Spinal cord (tissue), 10 donors: ENCODE results near the gene PAPSS2. TPM values are rescaled to one million over a fixed set of nuclear protein-coding genes. Genes with fewer than 3 reads are reported as not detected.

Source experiments
- DNase-seq, 6 donors: peaks; one replicate each; pipeline versions ENCODE4 v3.0.0 to v3.0.0-alpha.2; 2013 to 2015; ENCODE audit warnings: low spot score in 6 of 6, low read depth in 4 of 6
- H3K27ac ChIP-seq: one replicate; pipeline ENCODE4 v1.5.1; 2013; ENCODE audit warnings: low read depth, low read length, control low read depth
- H3K27me3 ChIP-seq: one replicate; pipeline ENCODE4 v1.6.1; 2013; ENCODE audit warnings: low read length; ENCODE audit not compliant: control insufficient read depth, insufficient read depth
- H3K36me3 ChIP-seq: one replicate; pipeline ENCODE4 v1.6.1; 2013; ENCODE audit warnings: low read length; ENCODE audit not compliant: control insufficient read depth, insufficient read depth
- H3K4me1 ChIP-seq: one replicate; pipeline ENCODE4 v1.6.1; 2013; ENCODE audit warnings: low read length; ENCODE audit not compliant: control insufficient read depth, insufficient read depth
- H3K4me3 ChIP-seq: one replicate; pipeline ENCODE4 v1.5.1; 2013; ENCODE audit warnings: low read depth, low read length, control low read depth
- H3K9me3 ChIP-seq: one replicate; pipeline ENCODE4 v1.6.1; 2013; ENCODE audit warnings: low read length; ENCODE audit not compliant: control insufficient read depth, insufficient read depth
- WGBS: methylation state at CpG from one replicate; pipeline ENCODE4 v1.1.5; 2013; ENCODE audit warnings: missing lambda C conversion rate; ENCODE audit not compliant: insufficient coverage; 5-methylcytosine and 5-hydroxymethylcytosine counted together
- polyA plus RNA-seq, 2 donors: library from polyadenylated mRNA; unstranded; fragments of 120-200 nt; gene quantifications; one replicate each; pipeline ENCODE4 v1.2.1, GENCODE V29; 2013; ENCODE audit not compliant: insufficient read length in 2 of 2
- total RNA-seq, 2 donors: library from RNA; depleted of rRNA in 1 of 2; stranded (reverse); fragments of 120-200 nt in 1 of 2; fragments of >200 nt in 1 of 2; gene quantifications; one replicate each; pipeline versions ENCODE4 v1.2.3 to v1.2.4, GENCODE V29; 2013 to 2014
- donor health status: healthy.

Gene PAPSS2
- total and polyA plus RNA-seq, 4 donors = 8.8 to 13.4 (median 11.2) TPM

DNA sequence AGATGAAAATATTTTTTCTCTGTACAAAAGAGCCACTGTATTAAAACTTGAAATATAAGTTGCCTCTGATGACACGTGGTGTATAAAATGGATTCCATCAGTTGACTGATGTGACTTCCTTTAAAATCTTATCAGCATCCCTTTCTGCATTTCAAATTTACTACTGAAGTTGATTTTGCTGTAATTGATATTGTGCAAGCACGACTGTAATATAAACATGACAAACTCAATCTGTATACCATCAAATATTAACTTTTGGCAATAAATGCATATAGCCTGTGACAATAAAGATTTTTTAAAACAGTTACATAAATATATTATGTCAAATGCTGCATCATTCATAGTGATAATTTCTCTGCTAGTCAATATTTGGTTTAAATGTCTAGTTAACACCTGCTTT is 7.8 kb downstream of the PAPSS2 start:
- Histone ChIP-seq H3K36me3 (no peaks in the 10 kb centered on the region), H3K27me3 (no peaks in the 10 kb centered on the region), H3K27ac (no peak overlapping the region), H3K4me3 (no peak overlapping the region), H3K9me3 (no peaks in the 10 kb centered on the region), H3K4me1 (no peaks in the 10 kb centered on the region)
- no peak for DNase-seq
- no CpG with 5 or more reads among the region's 2 CpGs for WGBS

- Histone ChIP-seq H3K4me3 (no peak overlapping the region), H3K4me1 (no peaks in the 10 kb centered on the region), H3K27me3 (no peaks in the 10 kb centered on the region), H3K27ac (no peak overlapping the region), H3K9me3 (no peaks in the 10 kb centered on the region), H3K36me3 (no peaks in the 10 kb centered on the region)
- DNase-seq = no peak
- 78% methylated on average over 5 of the region's 5 CpGs for WGBS
Observed at GRCh38 chr10:87668324-87669074, 8.8 kb downstream of the PAPSS2 start.

GRCh38 chr10:87669752-87670151 is 10.1 kb downstream of the PAPSS2 start:
- H3K27ac ChIP-seq = no peak overlapping the region

DNA sequence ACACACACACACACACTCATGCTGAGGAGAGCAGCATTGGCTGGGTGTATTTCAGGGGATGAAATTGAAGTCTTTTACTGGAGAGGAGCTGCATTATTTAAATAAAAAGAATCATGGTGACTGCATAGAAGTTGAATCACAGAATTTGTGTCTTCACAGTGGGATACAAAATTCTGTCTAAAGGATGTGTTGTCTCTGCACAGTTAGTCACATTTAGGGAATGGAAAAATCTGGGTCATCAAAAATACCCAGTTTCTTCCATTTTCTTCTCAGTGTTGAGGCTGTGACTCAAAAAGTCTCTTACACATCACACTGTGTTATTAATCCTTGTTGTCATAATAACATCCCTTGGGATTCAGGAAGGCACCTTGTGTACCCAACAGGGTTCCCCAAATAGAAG is 10.9 kb downstream of the PAPSS2 start:
- Histone ChIP-seq H3K27me3 (no peaks in the 10 kb centered on the region), H3K4me1 (no peaks in the 10 kb centered on the region), H3K36me3 (no peaks in the 10 kb centered on the region), H3K4me3 (no peak overlapping the region), H3K9me3 (no peaks in the 10 kb centered on the region), H3K27ac (no peak overlapping the region)
- DNase-seq = no peak

More at GRCh38 chr10:87669752-87670151, 10.1 kb downstream of the PAPSS2 start:
- Histone ChIP-seq H3K36me3 (no peaks in the 10 kb centered on the region), H3K9me3 (no peaks in the 10 kb centered on the region), H3K27me3 (no peaks in the 10 kb centered on the region), H3K4me3 (no peak overlapping the region), H3K4me1 (no peaks in the 10 kb centered on the region)
- peak in 1 of 6 donors; percentile 77 for DNase-seq
- WGBS = no CpG with 5 or more reads among the region's 1 CpG

GRCh38 chr10:87671139-87671815 is 11.6 kb downstream of the PAPSS2 start:
- H3K9me3 ChIP-seq = no peaks in the 10 kb centered on the region
- DNase-seq = peak in 2 of 6 donors; percentile 31 to 39
- no peaks in the 10 kb centered on the region for H3K27me3 ChIP-seq
- no peaks in the 10 kb centered on the region for H3K4me1 ChIP-seq
- WGBS = 0% methylated on average over 1 of the region's 3 CpGs
- H3K36me3 ChIP-seq = no peaks in the 10 kb centered on the region
- H3K4me3 ChIP-seq = no peak overlapping the region
- no peak overlapping the region for H3K27ac ChIP-seq

DNA sequence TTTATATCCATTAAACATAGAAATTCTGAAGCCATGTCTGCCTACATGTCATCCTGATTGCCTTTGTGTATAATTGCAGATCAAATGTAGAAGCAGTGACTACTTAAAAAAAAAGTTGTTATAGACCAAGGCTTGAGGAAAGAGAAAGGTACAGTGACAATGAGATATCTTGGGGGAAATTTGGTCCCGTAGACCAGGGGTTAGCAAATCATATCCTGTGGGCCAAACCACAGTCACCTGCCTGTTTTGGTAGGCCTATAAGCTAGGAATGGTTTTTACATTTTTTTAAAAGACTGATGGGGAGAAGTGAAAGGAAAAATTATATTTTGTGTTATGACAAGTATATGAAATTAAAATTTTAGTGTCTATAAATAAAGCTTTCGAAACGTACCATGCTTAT is 12.9 kb downstream of the PAPSS2 start:
- Histone ChIP-seq H3K36me3 (no peaks in the 10 kb centered on the region), H3K4me3 (no peak overlapping the region), H3K27ac (no peak overlapping the region), H3K4me1 (no peaks in the 10 kb centered on the region), H3K27me3 (no peaks in the 10 kb centered on the region), H3K9me3 (no peaks in the 10 kb centered on the region)
- 94% methylated on average over 3 of the region's 3 CpGs for WGBS
- no peak for DNase-seq

GRCh38 chr10:87674943-87675342 is 15.3 kb downstream of the PAPSS2 start:
- no peaks in the 10 kb centered on the region for H3K4me1 ChIP-seq
- no peaks in the 10 kb centered on the region for H3K27me3 ChIP-seq
- DNase-seq = no peak
- H3K4me3 ChIP-seq = no peak overlapping the region
- H3K36me3 ChIP-seq = no peaks in the 10 kb centered on the region
- H3K9me3 ChIP-seq = no peaks in the 10 kb centered on the region
- 83% methylated on average over 1 of the region's 1 CpG for WGBS
- no peak overlapping the region for H3K27ac ChIP-seq

GRCh38 chr10:87675396-87676376 is 16.0 kb downstream of the PAPSS2 start:
- WGBS = no CpG with 5 or more reads among the region's 8 CpGs
- H3K4me1 ChIP-seq = no peaks in the 10 kb centered on the region
- H3K27me3 ChIP-seq = no peaks in the 10 kb centered on the region

GRCh38 chr10:87677595-87677994 is 17.9 kb downstream of the PAPSS2 start:
- H3K4me1 ChIP-seq = no peaks in the 10 kb centered on the region
- H3K27me3 ChIP-seq = no peaks in the 10 kb centered on the region
- no peak overlapping the region for H3K4me3 ChIP-seq
- H3K27ac ChIP-seq = no peak overlapping the region
- H3K36me3 ChIP-seq = no peaks in the 10 kb centered on the region
- WGBS = no CpG with 5 or more reads among the region's 1 CpG
- H3K9me3 ChIP-seq = no peaks in the 10 kb centered on the region
- DNase-seq = no peak

More at GRCh38 chr10:87675396-87676376, 16.0 kb downstream of the PAPSS2 start:
- no peak for DNase-seq
- Histone ChIP-seq H3K4me3 (no peak overlapping the region), H3K27ac (no peak overlapping the region), H3K9me3 (no peaks in the 10 kb centered on the region), H3K36me3 (no peaks in the 10 kb centered on the region)
